Osteocyte (in vitro differentiated cells): ENCODE data around the gene GABRG3. TPM values are rescaled to one million over a fixed set of nuclear protein-coding genes. Genes with fewer than 3 reads are reported as not detected.

Source experiments
- DNase-seq: peaks from one replicate; pipeline ENCODE4 v3.0.0; 2021; ENCODE audit warnings: mixed read lengths; ENCODE audit not compliant: unreplicated experiment; ENCODE audit errors: extremely low spot score
- H3K27ac Mint-ChIP-seq: one replicate; pipeline ENCODE4 v1.8.0; 2021; ENCODE audit warnings: mild to moderate bottlenecking, mixed read lengths; ENCODE audit not compliant: unreplicated experiment
- H3K27me3 Mint-ChIP-seq: one replicate; pipeline ENCODE4 v1.8.0; 2021; ENCODE audit warnings: mixed read lengths; ENCODE audit not compliant: unreplicated experiment
- H3K36me3 Mint-ChIP-seq: one replicate; pipeline ENCODE4 v1.8.0; 2021; ENCODE audit warnings: mixed read lengths; ENCODE audit not compliant: unreplicated experiment
- H3K4me1 Mint-ChIP-seq: one replicate; pipeline ENCODE4 v1.8.0; 2021; ENCODE audit warnings: mixed read lengths; ENCODE audit not compliant: unreplicated experiment
- H3K4me3 Mint-ChIP-seq: one replicate; pipeline ENCODE4 v1.8.0; 2021; ENCODE audit warnings: mild to moderate bottlenecking, moderate library complexity, mixed read lengths; ENCODE audit not compliant: unreplicated experiment
- H3K9me3 Mint-ChIP-seq: one replicate; pipeline ENCODE4 v1.8.0; 2021; ENCODE audit warnings: mixed read lengths; ENCODE audit not compliant: unreplicated experiment
- total RNA-seq: library from RNA; stranded (reverse); gene quantifications from 2 replicates; pipeline ENCODE4 v1.2.1, GENCODE V29; 2021
- TF ChIP-seq, protein P1 (sequence below): fragments of 200-600 bp; sonication (generic); IDR thresholded peaks from 2 replicates; pipeline ENCODE4 v1.5.0; 2021; ENCODE audit warnings: antibody characterized with exemption, mild to moderate bottlenecking, moderate library complexity

The GABRG3 gene
- total RNA-seq, 1 donor from 2014 or later = 0.19 TPM

DNA sequence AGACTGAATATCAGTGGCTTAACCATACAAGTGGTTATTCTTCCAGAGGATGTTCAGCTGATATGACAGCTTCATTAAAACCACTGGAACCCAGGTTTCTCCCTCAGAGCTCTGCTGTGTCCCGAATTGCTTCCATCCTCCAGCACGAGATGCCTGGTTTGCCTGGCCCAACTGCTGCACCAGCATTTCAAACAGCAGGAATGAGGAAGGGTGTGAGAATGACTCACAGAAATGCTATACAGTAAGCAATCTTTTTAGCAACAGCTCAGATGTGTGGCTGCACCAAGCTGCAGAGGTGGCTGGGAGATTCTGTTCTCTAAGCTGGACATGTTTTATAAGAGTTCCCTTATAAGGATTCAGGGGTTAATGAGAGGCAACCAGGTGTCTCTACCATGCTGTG, 271.0 kb downstream of the GABRG3 start:
- no peaks in the 10 kb centered on the region for H3K27me3 Mint-ChIP-seq
- H3K4me3 Mint-ChIP-seq = no peak overlapping the region
- H3K4me1 Mint-ChIP-seq = peaks cover 14% of the 10 kb centered on the region
- no peaks in the 10 kb centered on the region for H3K9me3 Mint-ChIP-seq
- H3K36me3 Mint-ChIP-seq = no peaks in the 10 kb centered on the region
- no peak overlapping the region for H3K27ac Mint-ChIP-seq
- TF ChIP-seq, protein P1, sequence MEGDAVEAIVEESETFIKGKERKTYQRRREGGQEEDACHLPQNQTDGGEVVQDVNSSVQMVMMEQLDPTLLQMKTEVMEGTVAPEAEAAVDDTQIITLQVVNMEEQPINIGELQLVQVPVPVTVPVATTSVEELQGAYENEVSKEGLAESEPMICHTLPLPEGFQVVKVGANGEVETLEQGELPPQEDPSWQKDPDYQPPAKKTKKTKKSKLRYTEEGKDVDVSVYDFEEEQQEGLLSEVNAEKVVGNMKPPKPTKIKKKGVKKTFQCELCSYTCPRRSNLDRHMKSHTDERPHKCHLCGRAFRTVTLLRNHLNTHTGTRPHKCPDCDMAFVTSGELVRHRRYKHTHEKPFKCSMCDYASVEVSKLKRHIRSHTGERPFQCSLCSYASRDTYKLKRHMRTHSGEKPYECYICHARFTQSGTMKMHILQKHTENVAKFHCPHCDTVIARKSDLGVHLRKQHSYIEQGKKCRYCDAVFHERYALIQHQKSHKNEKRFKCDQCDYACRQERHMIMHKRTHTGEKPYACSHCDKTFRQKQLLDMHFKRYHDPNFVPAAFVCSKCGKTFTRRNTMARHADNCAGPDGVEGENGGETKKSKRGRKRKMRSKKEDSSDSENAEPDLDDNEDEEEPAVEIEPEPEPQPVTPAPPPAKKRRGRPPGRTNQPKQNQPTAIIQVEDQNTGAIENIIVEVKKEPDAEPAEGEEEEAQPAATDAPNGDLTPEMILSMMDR = no peak
- DNase-seq = no peak

DNA sequence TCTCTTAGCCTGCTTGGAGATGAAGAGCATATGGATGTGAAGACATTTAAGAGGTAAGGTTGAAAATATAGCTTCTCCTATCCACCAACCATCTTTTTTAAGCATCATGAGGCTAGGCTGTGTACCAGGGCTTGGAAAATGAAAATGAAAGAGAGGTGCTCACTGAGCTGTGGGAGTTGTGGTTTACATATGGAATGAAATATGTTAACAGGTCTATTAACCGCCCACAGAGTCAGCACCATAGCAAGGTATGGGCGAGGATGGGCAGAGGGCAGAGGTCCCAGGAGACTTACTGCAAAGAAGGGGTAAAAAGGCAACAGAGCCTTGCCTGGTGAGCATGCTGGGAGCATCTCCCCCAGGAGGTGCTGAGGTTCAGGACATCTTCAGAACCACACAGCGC, 273.1 kb downstream of the GABRG3 start:
- no peak for DNase-seq
- TF ChIP-seq, protein P1 = no peak
- Mint-ChIP-seq H3K36me3 (no peaks in the 10 kb centered on the region), H3K4me1 (peaks cover 12% of the 10 kb centered on the region), H3K4me3 (no peak overlapping the region), H3K27me3 (no peaks in the 10 kb centered on the region), H3K9me3 (no peaks in the 10 kb centered on the region), H3K27ac (no peak overlapping the region)

DNA sequence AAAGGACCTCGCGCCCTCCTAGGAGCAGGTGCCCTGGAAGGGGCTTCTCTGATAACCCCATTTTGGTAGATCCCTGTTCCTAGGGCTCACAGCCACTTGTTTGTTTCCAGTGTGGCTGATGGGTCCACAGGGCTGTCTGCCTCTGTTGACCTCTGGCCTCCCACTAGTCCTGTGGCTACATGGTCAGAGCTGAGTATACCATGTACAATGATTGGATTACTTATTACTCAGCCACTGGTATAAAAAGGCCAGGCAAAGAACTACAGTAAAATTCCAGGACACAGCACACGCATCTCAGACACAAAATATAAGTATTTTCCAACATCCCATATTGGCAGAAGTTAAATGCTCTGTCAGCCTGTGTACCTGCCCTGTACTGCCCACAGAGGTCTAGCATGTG, 277.3 kb downstream of the GABRG3 start:
- Mint-ChIP-seq H3K36me3 (no peaks in the 10 kb centered on the region), H3K27me3 (no peaks in the 10 kb centered on the region), H3K9me3 (no peaks in the 10 kb centered on the region), H3K4me1 (peaks cover 11% of the 10 kb centered on the region), H3K4me3 (no peak overlapping the region), H3K27ac (no peak overlapping the region)
- no peak for DNase-seq
- TF ChIP-seq, protein P1 = no peak

DNA sequence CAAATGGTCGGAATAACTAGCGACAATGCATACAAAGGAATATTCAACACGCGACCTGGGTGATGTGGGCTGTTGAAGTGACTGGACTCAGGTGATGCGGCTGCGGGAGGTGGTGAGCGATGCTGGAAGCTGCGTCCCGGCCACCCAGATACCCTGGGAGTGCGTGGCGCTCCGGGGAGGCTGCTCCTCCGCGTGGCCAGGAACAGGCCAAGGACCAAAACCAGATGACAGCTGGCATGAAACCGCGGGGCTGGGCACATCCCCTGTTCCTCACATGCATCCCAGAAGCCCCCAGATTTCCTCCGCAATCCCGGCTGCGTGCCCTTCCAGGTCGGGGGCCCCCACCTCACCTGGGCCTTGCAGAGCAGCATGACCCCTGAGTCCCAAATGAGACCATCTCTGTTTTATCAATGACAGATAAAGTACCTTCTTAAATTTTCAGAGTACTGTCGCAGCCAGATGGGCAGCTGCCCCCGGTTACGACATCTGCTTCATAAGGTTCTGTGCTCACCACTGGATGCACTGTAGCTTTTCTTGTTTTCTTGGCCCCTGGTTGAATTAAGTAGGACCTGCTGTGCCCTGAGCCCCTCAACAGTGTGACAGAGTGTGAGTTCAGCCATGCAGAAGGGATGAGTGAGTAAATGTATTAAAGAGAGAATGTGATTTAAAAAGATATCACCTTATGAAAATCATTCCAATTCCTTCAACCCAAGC, 278.2 kb downstream of the GABRG3 start:
- Mint-ChIP-seq H3K9me3 (no peaks in the 10 kb centered on the region), H3K4me3 (no peak overlapping the region), H3K27ac (no peak overlapping the region), H3K27me3 (no peaks in the 10 kb centered on the region), H3K4me1 (peaks cover 5% of the 10 kb centered on the region), H3K36me3 (no peaks in the 10 kb centered on the region)
- TF ChIP-seq, protein P1 = no peak
- DNase-seq = no peak

DNA sequence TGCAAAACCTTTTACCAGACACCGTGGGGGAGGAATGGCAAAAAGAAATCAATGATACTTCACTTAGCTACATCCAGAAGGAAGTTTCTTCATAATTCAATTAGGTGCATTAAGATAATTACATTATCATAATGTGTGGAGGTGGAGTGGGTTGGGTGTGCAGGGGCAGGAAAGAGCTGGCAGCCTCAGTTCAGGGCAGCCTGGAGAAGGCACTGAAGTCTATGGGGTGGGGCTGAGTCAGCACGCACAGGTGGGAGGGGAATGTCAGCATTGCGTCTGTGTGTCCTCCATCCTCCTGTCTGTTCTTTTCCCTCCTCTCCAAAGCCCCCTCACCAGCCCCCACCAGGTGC, 278.8 kb downstream of the GABRG3 start:
- Mint-ChIP-seq H3K9me3 (no peaks in the 10 kb centered on the region), H3K27ac (no peak overlapping the region), H3K27me3 (no peaks in the 10 kb centered on the region), H3K4me3 (no peak overlapping the region), H3K36me3 (no peaks in the 10 kb centered on the region), H3K4me1 (peaks cover 5% of the 10 kb centered on the region)
- TF ChIP-seq, protein P1 = no peak
- DNase-seq = no peak
